H1 (cell line): ENCODE measurements around the gene LMBR1. TPM values are rescaled to one million over a fixed set of nuclear protein-coding genes. Genes with fewer than 3 reads are reported as not detected.

Experiments used
- CEBPB ChIP-seq: IDR thresholded peaks from 2 replicates; pipeline ENCODE4 v1.6.1; 2012; ENCODE audit warnings: low read depth, low read length
- JUND ChIP-seq: IDR thresholded peaks from 2 replicates; pipeline ENCODE4 v1.6.1; 2011; ENCODE audit warnings: mild to moderate bottlenecking, improper control_type of control experiment, low read length
- MAFK ChIP-seq: IDR thresholded peaks from 2 replicates; pipeline ENCODE4 v1.6.1; 2012; ENCODE audit warnings: low read depth, mild to moderate bottlenecking, improper control_type of control experiment, low read length
- TCF12 ChIP-seq: IDR thresholded peaks from 2 replicates; pipeline ENCODE4 v1.6.1; 2011; ENCODE audit warnings: low read depth, mild to moderate bottlenecking, low read length
- YY1 ChIP-seq: IDR thresholded peaks from 2 replicates; pipeline ENCODE4 v1.6.1; 2011; ENCODE audit warnings: low read depth, mild to moderate bottlenecking, low read length
- polyA plus RNA-seq, 7 experiments: library from polyadenylated mRNA; depleted of rRNA in 3 of 7; stranded (reverse) in 5 of 7; unstranded in 2 of 7; fragments of >200 nt in 5 of 7; fragments of 200-250 nt in 2 of 7; gene quantifications; 1 replicate in 5 of 7; 2 replicates in 1 of 7; 4 replicates in 1 of 7; pipeline versions ENCODE4 v1.2.1 to v1.2.3, GENCODE V29; 2011 to 2013; ENCODE audit warnings: missing spikeins in 2 of 7, mixed read lengths in 2 of 7
- total RNA-seq: library from RNA; stranded (reverse); fragmentation: NEBNext Ultra II Directional; extraction: Animal tissue kit (Norgen Biotek cat#: 25700); gene quantifications from 2 replicates; pipeline ENCODE4 v1.2.1, GENCODE V29; 2021
- TF ChIP-seq, protein P1 (sequence below): fragments of 300-600 bp; sonication (generic); IDR thresholded peaks from 2 replicates; pipeline ENCODE4 v1.7.1; 2012; ENCODE audit warnings: low read length, moderate library complexity, mild to moderate bottlenecking, inconsistent platforms; ENCODE audit not compliant: insufficient replicate concordance
- TF ChIP-seq, protein P2 (sequence below): IDR thresholded peaks from 2 replicates; pipeline ENCODE4 v1.6.1; 2011; ENCODE audit warnings: low read depth, mild to moderate bottlenecking, low read length; ENCODE audit not compliant: insufficient read depth
- TF ChIP-seq, protein P3 (sequence below): IDR thresholded peaks from 2 replicates; pipeline ENCODE4 v1.6.1; 2012; ENCODE audit warnings: inconsistent platforms
- TF ChIP-seq, protein P4 (sequence below): IDR thresholded peaks from 2 replicates; pipeline ENCODE4 v1.6.1; 2011; ENCODE audit warnings: low read length, improper control_type of control experiment

The LMBR1 gene
- total and polyA plus RNA-seq, 2 of the 8 experiments (the other 6 are each of a cell fraction or from before 2014, with no cell fraction given) = 15.1 to 70.4 TPM

DNA sequence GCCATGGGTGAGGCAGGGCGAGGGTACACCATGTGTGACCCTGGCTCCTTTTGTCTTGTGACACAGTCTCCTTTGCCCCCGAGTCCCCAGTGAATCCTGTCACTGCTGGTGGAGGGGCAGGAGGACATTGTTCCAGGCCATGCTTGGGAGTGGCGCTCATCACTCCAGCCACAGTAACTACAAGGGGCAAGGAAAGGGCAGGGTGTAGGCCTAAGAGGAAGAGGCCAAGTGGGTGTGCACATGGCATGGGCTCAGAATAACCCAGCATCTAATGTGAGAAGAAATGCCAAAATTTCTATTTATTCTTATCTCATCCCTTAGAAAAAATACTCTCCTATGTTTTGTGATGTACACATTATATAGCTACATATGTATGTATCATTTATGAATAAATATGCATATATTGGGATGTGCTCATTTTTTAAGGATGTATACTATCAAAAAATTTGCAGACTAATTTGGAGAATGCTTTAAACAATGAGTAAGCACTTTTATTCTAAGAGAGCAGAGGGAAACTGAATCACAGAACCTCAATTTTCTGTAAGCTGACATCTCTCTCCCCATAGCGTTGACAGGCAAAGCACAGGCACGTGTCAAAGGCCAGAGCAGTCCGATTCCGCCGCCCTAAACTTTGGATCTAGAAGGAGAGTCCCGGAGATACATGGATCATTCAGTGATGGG, 215.5 kb downstream of the LMBR1 start (continued):
- TF ChIP-seq, protein P1, sequence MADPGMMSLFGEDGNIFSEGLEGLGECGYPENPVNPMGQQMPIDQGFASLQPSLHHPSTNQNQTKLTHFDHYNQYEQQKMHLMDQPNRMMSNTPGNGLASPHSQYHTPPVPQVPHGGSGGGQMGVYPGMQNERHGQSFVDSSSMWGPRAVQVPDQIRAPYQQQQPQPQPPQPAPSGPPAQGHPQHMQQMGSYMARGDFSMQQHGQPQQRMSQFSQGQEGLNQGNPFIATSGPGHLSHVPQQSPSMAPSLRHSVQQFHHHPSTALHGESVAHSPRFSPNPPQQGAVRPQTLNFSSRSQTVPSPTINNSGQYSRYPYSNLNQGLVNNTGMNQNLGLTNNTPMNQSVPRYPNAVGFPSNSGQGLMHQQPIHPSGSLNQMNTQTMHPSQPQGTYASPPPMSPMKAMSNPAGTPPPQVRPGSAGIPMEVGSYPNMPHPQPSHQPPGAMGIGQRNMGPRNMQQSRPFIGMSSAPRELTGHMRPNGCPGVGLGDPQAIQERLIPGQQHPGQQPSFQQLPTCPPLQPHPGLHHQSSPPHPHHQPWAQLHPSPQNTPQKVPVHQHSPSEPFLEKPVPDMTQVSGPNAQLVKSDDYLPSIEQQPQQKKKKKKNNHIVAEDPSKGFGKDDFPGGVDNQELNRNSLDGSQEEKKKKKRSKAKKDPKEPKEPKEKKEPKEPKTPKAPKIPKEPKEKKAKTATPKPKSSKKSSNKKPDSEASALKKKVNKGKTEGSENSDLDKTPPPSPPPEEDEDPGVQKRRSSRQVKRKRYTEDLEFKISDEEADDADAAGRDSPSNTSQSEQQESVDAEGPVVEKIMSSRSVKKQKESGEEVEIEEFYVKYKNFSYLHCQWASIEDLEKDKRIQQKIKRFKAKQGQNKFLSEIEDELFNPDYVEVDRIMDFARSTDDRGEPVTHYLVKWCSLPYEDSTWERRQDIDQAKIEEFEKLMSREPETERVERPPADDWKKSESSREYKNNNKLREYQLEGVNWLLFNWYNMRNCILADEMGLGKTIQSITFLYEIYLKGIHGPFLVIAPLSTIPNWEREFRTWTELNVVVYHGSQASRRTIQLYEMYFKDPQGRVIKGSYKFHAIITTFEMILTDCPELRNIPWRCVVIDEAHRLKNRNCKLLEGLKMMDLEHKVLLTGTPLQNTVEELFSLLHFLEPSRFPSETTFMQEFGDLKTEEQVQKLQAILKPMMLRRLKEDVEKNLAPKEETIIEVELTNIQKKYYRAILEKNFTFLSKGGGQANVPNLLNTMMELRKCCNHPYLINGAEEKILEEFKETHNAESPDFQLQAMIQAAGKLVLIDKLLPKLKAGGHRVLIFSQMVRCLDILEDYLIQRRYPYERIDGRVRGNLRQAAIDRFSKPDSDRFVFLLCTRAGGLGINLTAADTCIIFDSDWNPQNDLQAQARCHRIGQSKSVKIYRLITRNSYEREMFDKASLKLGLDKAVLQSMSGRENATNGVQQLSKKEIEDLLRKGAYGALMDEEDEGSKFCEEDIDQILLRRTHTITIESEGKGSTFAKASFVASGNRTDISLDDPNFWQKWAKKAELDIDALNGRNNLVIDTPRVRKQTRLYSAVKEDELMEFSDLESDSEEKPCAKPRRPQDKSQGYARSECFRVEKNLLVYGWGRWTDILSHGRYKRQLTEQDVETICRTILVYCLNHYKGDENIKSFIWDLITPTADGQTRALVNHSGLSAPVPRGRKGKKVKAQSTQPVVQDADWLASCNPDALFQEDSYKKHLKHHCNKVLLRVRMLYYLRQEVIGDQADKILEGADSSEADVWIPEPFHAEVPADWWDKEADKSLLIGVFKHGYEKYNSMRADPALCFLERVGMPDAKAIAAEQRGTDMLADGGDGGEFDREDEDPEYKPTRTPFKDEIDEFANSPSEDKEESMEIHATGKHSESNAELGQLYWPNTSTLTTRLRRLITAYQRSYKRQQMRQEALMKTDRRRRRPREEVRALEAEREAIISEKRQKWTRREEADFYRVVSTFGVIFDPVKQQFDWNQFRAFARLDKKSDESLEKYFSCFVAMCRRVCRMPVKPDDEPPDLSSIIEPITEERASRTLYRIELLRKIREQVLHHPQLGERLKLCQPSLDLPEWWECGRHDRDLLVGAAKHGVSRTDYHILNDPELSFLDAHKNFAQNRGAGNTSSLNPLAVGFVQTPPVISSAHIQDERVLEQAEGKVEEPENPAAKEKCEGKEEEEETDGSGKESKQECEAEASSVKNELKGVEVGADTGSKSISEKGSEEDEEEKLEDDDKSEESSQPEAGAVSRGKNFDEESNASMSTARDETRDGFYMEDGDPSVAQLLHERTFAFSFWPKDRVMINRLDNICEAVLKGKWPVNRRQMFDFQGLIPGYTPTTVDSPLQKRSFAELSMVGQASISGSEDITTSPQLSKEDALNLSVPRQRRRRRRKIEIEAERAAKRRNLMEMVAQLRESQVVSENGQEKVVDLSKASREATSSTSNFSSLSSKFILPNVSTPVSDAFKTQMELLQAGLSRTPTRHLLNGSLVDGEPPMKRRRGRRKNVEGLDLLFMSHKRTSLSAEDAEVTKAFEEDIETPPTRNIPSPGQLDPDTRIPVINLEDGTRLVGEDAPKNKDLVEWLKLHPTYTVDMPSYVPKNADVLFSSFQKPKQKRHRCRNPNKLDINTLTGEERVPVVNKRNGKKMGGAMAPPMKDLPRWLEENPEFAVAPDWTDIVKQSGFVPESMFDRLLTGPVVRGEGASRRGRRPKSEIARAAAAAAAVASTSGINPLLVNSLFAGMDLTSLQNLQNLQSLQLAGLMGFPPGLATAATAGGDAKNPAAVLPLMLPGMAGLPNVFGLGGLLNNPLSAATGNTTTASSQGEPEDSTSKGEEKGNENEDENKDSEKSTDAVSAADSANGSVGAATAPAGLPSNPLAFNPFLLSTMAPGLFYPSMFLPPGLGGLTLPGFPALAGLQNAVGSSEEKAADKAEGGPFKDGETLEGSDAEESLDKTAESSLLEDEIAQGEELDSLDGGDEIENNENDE = no peak
- no peak for TF ChIP-seq MAFK
- TF ChIP-seq, protein P2, sequence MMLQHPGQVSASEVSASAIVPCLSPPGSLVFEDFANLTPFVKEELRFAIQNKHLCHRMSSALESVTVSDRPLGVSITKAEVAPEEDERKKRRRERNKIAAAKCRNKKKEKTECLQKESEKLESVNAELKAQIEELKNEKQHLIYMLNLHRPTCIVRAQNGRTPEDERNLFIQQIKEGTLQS = no peak
- TF ChIP-seq TCF12 = no peak
- TF ChIP-seq, protein P3, sequence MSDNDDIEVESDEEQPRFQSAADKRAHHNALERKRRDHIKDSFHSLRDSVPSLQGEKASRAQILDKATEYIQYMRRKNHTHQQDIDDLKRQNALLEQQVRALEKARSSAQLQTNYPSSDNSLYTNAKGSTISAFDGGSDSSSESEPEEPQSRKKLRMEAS = no peak
- no peak for TF ChIP-seq CEBPB
- no peak for TF ChIP-seq JUND
- TF ChIP-seq YY1 = no peak
- TF ChIP-seq, protein P4, sequence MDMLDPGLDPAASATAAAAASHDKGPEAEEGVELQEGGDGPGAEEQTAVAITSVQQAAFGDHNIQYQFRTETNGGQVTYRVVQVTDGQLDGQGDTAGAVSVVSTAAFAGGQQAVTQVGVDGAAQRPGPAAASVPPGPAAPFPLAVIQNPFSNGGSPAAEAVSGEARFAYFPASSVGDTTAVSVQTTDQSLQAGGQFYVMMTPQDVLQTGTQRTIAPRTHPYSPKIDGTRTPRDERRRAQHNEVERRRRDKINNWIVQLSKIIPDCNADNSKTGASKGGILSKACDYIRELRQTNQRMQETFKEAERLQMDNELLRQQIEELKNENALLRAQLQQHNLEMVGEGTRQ = no peak
